Brain microvascular endothelial cell (primary cell): Measurements from ENCODE around the gene ZSWIM3.

Experiments
- DNase-seq: peaks from one replicate; pipeline ENCODE4 v3.0.0-alpha.2; 2020
- H3K27ac ChIP-seq: fragments of 250-450 bp; sonication (Bioruptor Pico); 2 replicates; pipeline ENCODE4 v1.5.1; 2020; ENCODE audit warnings: mild to moderate bottlenecking, moderate library complexity
- H3K27me3 ChIP-seq: fragments of 250-450 bp; sonication (Bioruptor Pico); replicated peaks from 2 replicates; pipeline ENCODE4 v1.5.1; 2020; ENCODE audit warnings: mild to moderate bottlenecking
- H3K36me3 ChIP-seq: fragments of 250-450 bp; sonication (Bioruptor Pico); replicated peaks from 2 replicates; pipeline ENCODE4 v1.5.1; 2020; ENCODE audit warnings: mild to moderate bottlenecking
- H3K4me3 ChIP-seq: 2 replicates; pipeline ENCODE4 v1.5.1; 2011; ENCODE audit warnings: low read depth, mild to moderate bottlenecking, control low read depth, low read length, moderate library complexity
- in situ Hi-C: cut with HindIII; loops from 2 replicates; pipeline ENCODE4 v1.10.0; 2017; ENCODE audit warnings: low sequenced_read_pairs, low pct_ligation_motif_present
- TF ChIP-seq, protein P1 (sequence below): IDR thresholded peaks from 2 replicates; pipeline ENCODE4 v1.5.1; 2011; ENCODE audit warnings: low read depth, mild to moderate bottlenecking, moderate library complexity, low read length, control low read depth, inconsistent platforms; ENCODE audit errors: missing control alignments

The ZSWIM3 gene

DNA sequence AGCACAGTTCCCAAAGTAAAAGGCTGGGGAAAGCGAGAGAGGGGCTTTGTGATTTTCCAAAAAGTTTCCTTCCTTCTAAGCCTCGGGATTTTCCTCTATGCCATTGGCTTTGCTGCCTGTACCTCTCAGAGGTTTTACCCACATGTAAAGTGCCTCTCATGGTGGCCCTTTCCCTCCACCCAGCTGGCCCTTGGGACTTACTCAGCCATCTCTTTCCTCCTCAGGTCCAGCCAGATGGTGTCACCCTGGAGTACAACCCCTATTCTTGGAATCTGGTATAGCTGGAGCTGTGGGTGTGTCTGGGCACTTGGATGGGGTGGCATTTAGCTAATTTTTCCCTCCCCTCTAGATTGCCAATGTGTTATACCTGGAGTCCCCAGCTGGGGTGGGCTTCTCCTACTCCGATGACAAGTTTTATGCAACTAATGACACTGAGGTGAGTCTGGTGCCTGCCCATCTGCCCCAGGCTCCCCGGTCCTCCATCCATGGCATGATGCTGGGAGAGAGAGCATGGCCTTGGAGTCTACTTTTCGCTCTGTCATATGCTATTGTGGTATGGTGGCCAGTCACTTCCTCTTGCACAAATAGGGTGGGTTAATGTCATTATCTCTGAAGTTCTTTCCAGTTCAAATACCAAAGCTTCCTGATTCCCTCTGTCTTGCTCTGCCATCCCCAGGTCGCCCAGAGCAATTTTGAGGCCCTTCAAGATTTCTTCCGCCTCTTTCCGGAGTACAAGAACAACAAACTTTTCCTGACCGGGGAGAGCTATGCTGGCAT is 34.8 kb downstream of the ZSWIM3 start:
- peak; percentile 18 for DNase-seq
- no peaks in the 10 kb centered on the region for H3K27me3 ChIP-seq
- TF ChIP-seq, protein P1, sequence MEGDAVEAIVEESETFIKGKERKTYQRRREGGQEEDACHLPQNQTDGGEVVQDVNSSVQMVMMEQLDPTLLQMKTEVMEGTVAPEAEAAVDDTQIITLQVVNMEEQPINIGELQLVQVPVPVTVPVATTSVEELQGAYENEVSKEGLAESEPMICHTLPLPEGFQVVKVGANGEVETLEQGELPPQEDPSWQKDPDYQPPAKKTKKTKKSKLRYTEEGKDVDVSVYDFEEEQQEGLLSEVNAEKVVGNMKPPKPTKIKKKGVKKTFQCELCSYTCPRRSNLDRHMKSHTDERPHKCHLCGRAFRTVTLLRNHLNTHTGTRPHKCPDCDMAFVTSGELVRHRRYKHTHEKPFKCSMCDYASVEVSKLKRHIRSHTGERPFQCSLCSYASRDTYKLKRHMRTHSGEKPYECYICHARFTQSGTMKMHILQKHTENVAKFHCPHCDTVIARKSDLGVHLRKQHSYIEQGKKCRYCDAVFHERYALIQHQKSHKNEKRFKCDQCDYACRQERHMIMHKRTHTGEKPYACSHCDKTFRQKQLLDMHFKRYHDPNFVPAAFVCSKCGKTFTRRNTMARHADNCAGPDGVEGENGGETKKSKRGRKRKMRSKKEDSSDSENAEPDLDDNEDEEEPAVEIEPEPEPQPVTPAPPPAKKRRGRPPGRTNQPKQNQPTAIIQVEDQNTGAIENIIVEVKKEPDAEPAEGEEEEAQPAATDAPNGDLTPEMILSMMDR = peak; percentile 52
- peak overlapping the region; percentile 78 for H3K4me3 ChIP-seq
- no peak overlapping the region for H3K27ac ChIP-seq
- H3K36me3 ChIP-seq = peaks cover 23% of the 10 kb centered on the region
- in situ Hi-C loops = no loop called here

DNA sequence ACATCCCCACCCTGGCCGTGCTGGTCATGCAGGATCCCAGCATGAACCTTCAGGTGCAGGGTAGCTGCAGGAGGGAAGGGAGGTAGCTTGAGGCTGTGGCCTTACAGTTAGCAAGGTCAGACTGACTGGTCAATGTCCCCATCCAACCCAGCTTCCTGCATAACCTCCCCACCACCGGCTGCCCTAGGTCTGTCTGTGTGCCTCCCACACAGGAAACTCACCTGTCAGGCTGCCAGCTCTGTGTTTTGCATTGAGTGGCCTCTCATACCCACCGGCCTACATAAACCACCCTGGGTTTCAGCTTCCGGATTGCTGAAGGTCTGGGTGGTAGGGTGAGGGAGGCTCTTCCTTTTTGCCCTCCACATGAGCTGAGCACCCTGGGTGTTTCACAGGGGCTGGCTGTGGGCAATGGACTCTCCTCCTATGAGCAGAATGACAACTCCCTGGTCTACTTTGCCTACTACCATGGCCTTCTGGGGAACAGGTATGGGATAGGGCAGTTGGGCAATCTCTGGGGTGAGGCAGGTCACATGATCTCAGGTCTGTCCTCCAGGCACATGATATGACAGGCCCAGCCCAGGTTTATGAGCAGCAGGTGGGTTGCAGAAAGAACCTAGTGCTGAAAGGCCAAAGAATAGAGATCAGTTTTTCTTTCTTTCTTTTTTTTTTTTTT is 35.5 kb downstream of the ZSWIM3 start:
- TF ChIP-seq, protein P1 = no peak
- in situ Hi-C loops = no loop called here
- Histone ChIP-seq H3K27me3 (no peaks in the 10 kb centered on the region), H3K36me3 (peaks cover 29% of the 10 kb centered on the region), H3K4me3 (no peak overlapping the region), H3K27ac (no peak overlapping the region)
- no peak for DNase-seq

DNA sequence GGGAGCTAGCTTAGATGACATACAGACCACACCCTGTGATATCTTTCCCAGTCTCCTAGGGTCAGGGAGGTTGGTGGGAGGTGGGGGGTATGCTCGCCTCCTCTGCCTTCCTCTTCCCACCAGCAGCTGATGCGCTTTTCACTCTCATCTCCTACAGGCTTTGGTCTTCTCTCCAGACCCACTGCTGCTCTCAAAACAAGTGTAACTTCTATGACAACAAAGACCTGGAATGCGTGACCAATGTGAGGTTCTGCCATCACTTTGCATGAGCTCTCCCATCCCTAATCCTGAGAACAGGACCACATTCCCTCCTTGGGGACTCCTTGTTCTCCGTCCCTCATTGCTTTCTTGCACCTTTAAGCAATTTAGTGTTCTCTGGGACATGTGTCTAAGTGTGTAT is 36.4 kb downstream of the ZSWIM3 start:
- Histone ChIP-seq H3K36me3 (peaks cover 33% of the 10 kb centered on the region), H3K27ac (no peak overlapping the region), H3K27me3 (no peaks in the 10 kb centered on the region), H3K4me3 (no peak overlapping the region)
- TF ChIP-seq, protein P1 = no peak
- in situ Hi-C loops = no loop called here
- DNase-seq = no peak

DNA sequence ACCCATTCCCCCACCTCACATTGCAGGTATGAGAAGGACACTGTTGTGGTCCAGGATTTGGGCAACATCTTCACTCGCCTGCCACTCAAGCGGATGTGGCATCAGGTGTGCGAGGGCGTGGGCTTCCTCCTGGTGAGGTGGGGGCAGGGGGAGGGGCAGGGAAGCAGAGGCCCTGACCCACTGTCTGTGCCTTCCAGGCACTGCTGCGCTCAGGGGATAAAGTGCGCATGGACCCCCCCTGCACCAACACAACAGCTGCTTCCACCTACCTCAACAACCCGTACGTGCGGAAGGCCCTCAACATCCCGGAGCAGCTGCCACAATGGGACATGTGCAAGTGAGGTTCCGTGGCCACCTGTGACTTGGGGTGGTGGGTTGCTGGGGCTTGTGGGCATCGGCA is 37.4 kb downstream of the ZSWIM3 start:
- Histone ChIP-seq H3K27ac (no peak overlapping the region), H3K36me3 (peaks cover 38% of the 10 kb centered on the region), H3K4me3 (no peak overlapping the region), H3K27me3 (no peaks in the 10 kb centered on the region)
- DNase-seq = no peak
- in situ Hi-C loops = no loop called here
- TF ChIP-seq, protein P1 = no peak

DNA sequence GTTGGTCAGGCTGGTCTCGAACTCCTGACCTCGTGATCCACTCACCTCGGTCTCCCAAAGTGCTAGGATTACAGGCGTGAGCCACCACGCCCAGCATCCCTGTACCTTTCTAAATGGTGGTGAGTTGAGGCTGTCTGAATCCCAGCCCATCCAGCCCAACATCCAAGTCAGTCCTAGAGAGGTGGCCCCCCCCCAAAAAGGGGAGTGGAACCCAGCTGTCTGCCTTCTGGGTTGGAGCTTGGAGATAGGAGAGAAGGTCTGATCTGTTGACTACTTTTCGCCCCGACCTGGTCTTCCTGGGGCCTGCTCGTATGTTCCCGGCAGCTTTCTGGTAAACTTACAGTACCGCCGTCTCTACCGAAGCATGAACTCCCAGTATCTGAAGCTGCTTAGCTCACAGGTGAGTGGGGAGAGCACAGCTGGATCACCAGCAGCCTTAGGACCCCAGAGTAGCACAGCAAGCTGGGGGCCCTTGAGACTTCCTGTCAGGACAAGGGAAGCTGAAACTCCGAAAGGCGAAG is 39.3 kb downstream of the ZSWIM3 start:
- Histone ChIP-seq H3K4me3 (no peak overlapping the region), H3K36me3 (peaks cover 44% of the 10 kb centered on the region), H3K27me3 (no peaks in the 10 kb centered on the region), H3K27ac (no peak overlapping the region)
- in situ Hi-C loops = no loop called here
- no peak for DNase-seq
- TF ChIP-seq, protein P1 = no peak
